Tibial nerve (tissue), 4 donors: Measurements from ENCODE around the gene EDN1.

Source experiments
- CTCF ChIP-seq, 5 experiments: fragments of 200-600 bp in 3 of 5; fragments of 450-650 bp in 2 of 5; sonication (generic) in 3 of 5; IDR thresholded peaks; one replicate each; pipeline ENCODE4 v1.5.1; 2016 to 2019; ENCODE audit warnings: antibody characterized with exemption in 5 of 5, mild to moderate bottlenecking in 3 of 5, moderate library complexity in 2 of 5
- EP300 ChIP-seq, 2 donors: sonication (generic); formaldehyde crosslinking; IDR thresholded peaks; one replicate each; pipeline ENCODE4 v1.6.1; 2017; ENCODE audit warnings: antibody characterized with exemption in 2 of 2, mild to moderate bottlenecking in 1 of 2
- POLR2A ChIP-seq, 2 donors: fragments of 450-650 bp; IDR thresholded peaks; one replicate each; pipeline ENCODE4 v1.6.1; 2017; ENCODE audit warnings: antibody characterized with exemption in 2 of 2, mild to moderate bottlenecking in 2 of 2, moderate library complexity in 2 of 2

GRCh38 chr6:12265296-12265695 lies 24.9 kb upstream of the EDN1 start:
- no peak for TF ChIP-seq CTCF (IDR thresholded peaks at IDR 0.05)
- TF ChIP-seq EP300 (IDR thresholded peaks at IDR 0.05), result no peak
- no peak for TF ChIP-seq POLR2A (IDR thresholded peaks at IDR 0.05)
